HG03354 (cell line): ENCODE measurements around the gene LRRC71.
A peak's percentile ranks its signal among the peaks of the same experiment; 100 is the strongest.

ENCODE experiments used
- ATAC-seq: cut with Tn5 transposase; IDR thresholded peaks from one replicate; pipeline ENCODE4 v1.9.1; 2021; ENCODE audit warnings: mild to moderate bottlenecking; ENCODE audit not compliant: unreplicated experiment, poor library complexity, severe bottlenecking

Gene LRRC71

GRCh38 chr1:156889802-156890580 lies 30.4 kb upstream of the LRRC71 start:
- no peak for ATAC-seq

GRCh38 chr1:156892190-156893047 lies 28.0 kb upstream of the LRRC71 start:
- peak; percentile 83 for ATAC-seq

DNA sequence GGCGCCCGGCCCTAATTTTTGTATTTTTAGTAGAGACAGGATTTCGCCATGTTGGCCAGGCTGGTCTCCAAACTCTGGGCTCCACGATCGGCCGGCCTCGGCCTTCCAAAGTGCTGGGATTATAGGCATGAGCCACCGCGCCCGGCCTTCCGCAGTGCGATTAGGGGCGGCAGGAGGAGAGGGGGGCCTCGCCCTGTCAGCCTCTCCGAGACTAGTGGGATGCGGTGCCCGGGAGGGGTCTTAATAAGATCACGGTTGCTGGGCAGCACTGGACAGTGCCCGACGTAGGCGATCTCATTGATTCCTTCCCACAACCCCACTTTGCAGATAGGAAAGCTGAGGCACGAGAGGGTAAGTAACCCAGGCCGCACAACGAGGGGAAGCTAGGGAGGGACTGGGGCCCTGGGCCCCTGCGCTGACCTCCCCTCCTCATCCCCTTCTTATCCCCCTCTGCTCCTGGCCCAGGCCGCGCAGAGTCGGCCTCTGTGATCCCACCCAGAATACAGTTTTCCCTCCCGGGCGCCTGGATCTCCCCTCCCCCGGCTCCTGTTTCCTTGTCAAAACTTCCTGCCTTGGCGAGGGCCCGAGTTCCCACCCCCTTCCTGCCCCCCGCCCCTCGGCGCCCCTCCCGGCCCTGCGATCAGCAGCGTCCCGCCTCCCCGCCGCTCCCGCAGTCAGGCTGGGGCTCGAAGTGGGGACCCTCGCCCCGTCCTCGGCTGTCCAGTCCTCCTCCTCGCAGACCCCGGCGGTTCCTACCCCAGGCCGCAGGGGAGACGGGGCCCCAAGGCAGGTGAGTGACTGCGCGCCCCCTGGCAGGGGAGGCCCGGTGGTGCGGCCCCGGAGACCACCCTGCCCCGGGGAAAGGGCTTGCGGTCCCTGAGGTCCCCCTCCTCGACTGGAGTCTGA lies 27.1 kb upstream of the LRRC71 start, which contains the start of gene PEAR1:
Gene PEAR1, plus strand, starts transcription at position 671 of the 906 bp plus-strand sequence. CDS start 10,209 bp downstream, outside the sequence.
- no peak for ATAC-seq

DNA sequence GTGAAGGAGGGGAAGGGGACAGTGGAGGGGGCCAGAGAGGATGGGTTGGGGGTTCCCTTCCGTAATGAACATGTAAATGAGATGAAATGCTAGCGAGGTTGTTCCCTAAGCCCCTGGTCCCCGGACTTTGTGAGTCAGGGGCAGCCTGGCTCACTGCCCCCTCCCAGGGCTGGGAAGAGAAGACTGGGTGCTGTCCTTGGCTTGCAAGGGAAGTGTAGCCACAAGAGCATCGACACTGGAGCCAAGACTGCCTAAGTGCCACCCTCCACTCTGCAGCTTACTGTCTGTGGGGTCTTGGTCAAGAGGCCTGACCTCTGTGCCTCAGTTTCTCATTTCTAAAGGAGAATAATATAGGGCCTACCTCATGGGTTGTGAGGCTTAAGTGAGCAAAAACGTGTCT lies 26.4 kb upstream of the LRRC71 start:
- no peak for ATAC-seq

DNA sequence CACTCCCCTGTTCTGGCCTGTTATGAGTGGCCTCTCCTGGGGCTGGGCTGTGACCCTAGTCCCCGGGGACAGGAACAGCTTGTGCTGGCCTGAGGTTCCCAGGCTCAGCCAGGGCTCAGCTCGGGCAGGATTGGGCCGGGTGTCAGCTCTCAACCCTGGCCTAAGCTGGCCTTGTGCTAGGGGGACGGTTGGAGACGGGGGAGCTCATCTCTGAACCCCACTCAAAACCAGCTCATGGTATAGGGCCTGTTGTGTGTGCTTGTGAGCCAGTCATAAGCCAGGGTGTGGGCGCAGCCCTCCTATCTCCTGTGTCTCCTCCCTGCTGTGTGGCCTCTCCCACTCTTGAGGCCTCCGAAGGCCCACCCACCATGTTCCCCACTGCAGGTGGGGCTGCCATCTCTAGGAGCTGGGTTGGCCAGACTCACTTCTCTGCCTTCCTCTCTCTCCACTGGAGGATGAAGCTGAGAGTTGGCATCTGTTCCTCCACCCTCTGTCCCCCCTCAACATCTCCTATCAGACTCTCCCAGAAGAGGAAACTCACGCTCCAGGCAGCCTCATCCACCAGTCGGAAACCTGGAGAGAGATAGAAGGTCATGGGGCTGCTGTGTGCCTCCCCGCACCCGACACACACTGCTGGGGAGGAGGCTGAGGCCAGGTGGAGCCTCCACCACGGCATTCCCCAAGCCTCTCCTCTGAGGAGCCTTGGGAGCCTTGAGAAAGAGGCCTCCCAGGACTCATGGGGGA lies 25.5 kb upstream of the LRRC71 start:
- no peak for ATAC-seq

DNA sequence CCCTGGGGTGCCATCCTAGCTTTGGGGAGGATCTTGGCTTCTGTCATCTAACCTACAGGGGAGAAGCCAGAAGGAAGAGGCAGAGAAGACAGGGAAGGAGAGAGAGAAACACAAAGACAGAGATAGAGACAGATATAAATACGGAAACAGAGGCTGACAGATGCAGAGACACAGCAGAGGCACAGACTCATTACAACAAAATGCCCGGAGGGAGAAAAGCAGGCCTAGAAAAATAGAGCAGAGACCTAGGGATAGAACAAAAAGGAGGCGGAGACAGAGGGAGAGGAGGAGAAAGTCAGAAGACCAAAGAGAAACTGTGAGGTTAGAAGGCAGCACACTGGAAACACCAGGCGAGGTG lies 25.0 kb upstream of the LRRC71 start:
- ATAC-seq, result no peak

- no peak for ATAC-seq
Observed at GRCh38 chr1:156895927-156896326, 24.5 kb upstream of the LRRC71 start.

DNA sequence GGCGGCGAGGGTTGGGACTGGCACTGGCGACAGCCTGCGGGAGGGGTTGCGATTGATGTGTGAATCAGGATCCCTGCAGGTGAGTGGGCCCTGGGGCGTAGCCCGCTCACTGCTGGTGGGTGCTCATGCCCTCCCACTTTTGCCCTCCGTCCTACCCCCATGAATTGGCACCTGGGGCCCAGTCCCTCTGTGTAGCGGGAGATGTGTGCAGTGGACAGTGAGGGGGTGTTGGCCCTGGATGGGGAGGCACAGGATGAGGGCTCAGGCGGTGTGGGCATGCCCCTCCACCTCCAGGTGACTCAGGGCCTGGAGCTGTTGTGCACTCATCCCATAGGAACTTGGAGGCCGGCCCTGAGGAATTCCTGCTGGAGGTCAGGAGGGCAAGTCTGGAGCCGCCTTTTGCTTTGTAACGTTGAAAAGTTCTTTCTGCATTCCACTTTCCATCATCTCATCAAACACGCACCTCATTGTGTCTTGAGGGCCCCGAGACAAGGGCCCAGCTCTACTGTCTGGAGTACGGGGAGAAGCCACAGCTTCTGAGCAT lies 23.9 kb upstream of the LRRC71 start:
- ATAC-seq, result no peak

GRCh38 chr1:156897078-156897825 lies 23.2 kb upstream of the LRRC71 start:
- no peak for ATAC-seq

GRCh38 chr1:156898161-156898566 lies 22.3 kb upstream of the LRRC71 start:
- no peak for ATAC-seq

GRCh38 chr1:156898971-156899664 lies 21.3 kb upstream of the LRRC71 start:
- ATAC-seq, result no peak

- no peak for ATAC-seq
Observed at GRCh38 chr1:156899956-156900718, 20.3 kb upstream of the LRRC71 start.

GRCh38 chr1:156900896-156901589 lies 19.4 kb upstream of the LRRC71 start:
- ATAC-seq, result no peak

DNA sequence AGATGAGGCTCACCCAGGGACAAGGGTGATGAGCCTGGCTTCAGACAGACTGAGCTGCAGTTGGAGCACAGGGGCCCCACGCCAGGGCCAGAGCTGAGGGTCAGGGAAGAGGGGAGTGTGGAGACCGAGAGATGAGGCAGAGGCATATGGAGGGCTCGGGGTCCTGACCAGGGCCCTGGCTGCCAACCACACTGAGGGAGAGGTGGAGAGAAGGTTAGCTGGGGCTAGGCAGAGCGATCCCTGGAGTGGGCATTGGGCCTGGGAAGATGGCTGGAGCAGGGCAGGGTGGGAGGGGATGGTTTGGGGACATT lies 18.9 kb upstream of the LRRC71 start:
- ATAC-seq, result no peak

GRCh38 chr1:156901966-156902915 lies 18.2 kb upstream of the LRRC71 start:
- ATAC-seq, result no peak
